Cerebellar nuclear complex (tissue), 1 donor: ENCODE data around the gene NFATC1.

Source experiments
- DNase-seq, 2 experiments: peaks; one replicate each; lab custom pipeline; 2025; lab: John Stamatoyannopoulos, UW

NFATC1 gene

DNA sequence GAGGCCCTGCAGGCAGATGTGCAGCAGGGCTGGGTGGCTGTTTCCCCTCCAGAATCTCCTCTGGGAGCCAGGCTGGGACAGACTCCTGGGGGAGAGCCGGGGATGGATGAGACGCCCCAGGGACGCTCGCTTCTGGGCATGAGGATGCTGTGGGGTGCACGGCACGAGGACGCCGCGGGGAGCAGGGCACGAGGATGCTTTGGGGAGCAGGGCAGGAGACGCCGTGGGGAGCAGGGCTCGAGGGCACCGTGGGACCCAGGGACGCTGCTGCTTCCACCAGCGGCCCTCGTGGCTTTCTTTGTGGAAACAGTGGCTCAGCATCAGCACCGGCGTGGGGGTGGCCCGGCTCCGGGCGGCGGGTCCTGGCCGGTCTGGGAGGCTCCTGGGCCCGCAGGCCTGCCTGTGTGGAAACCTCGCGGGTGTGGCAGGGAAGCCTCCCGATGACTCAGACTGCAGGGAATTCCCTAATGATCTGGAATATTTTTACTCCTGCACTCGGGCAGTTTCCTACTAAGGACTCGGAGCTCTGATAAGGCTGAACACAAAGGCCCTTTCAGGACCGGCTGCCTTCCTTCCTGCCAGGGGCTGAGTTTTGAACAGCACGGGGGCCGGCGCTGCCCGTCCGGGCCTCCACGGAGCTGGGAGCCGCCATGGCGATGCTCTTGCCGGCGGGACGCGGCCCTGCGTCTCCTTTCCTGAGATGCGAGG is 62.6 kb downstream of the NFATC1 start:
- no peak for DNase-seq

DNA sequence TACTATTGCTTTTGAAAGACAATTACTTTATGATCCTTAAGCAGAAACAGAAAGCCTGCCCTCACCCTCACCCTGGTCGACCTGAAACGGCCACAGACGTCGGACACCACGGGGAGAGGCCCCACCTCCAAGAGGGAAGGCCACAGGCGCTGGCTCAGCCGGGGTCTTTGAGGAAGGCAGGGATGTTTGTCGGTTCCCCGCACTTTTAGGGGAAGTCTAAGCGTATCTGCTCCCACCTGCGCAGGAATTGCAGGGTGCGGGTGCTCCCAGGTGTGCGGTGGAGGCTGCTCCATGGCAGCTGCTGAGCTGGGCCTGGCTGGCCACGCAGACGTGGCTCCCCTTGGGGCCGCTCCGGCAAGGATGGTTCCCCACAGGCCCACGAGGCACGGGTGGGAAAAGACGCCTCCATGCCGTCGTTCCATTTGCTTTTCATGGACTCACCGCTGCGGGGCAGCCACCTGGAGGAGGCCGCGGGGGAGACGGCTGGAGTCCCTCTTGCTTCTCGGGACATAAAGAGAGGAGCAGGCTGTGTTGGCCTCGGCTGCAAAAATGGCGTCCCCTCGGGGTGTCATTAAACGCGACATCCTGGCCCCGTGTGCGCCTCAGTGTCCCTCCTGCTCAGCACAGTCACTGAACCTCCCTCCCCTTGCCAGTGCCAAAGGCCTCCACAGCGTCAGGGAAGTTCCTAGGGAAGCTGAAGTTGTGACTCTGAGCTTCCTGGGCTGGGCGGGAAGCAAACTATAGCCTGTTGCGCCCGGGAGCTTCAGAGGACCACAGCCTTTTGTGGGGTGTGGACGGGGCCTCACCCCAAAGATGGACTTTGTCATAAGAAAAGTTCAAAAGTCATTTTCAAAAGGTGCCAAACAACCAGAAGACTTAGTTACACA is 63.4 kb downstream of the NFATC1 start:
- DNase-seq: no peak

DNA sequence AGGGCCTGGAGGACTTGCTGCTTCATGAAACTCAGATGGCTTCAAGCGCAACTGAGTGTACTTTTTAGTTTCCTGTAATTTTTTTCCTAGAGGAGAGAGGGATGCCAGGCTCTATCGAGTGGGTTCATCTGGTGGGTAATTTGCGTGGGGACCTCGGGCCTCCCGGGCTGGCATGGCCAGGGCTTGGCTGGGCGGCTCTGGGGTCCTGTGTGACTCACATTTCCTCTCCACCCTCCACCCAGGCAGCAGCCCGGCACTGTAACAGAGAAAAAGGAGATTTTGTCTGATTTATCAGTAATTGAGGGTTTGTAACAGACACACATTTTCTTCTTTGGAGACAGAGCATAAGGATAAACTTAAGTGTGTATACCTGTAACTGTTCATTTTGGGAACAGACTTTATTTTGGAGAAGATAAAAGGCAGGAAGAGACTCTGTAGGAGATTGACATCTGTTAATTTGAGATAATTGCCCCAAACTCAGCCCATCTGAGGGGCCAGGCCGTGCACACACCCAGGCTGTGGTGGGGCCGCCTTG is 64.3 kb downstream of the NFATC1 start:
- no peak for DNase-seq

DNA sequence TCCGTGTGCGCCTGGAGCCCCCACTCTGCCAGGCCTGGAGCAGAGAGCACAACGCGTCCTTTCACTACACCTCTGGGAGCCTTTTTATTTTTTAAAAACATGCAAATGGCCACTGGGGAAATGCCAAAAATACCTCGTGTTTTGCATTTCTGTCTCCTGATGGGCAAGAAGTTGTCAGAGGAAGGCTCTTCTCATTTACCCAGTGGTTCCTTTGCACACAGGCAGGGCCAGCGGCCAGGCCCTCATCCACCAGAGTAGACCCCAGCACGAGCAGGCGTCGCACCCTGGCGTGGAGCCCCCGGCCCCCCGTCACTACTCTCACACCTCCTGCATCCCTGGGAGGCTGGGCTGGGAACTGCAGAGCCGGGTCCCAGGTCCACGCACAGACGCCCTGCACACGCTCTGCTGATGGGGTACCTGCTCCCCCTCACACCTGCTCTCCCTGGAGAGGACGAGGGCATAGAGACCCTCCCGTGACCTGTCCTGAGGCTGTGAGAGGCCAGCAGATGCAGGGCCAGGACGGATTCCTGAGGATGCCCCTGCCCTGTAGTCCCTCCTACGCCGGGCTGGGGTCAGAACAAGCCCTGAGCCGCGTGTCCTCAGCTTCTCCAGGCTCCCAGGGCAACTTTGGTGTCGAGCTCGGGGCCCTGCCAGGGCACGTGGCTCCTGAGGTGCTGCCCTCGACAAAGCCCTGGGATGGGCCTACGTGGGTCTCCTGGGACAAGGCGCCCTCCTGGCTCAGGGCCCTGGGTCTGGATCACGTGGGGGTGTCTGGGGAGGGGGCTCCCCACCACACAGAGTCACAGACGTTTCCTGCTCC is 65.0 kb downstream of the NFATC1 start:
- no peak for DNase-seq

DNA sequence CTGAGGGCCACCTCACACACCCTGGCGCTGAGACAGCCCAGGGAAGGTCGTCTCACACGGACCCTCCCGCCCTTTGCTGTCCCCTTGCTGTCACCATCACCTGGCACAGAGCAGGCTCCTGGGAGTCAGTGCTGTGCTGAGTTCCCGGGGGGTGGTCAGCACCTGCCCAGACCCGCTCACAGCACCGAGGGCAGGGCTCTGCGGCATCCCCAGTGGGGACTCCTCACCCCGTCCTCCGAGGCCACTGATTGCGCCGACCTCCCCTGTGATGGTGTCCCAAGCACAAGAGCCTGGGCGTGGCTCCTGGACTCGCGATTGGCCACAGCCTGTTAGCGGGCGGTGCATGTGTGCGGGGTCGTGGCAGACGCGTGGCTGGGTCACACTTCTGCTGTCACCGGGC is 65.9 kb downstream of the NFATC1 start:
- DNase-seq: no peak

DNA sequence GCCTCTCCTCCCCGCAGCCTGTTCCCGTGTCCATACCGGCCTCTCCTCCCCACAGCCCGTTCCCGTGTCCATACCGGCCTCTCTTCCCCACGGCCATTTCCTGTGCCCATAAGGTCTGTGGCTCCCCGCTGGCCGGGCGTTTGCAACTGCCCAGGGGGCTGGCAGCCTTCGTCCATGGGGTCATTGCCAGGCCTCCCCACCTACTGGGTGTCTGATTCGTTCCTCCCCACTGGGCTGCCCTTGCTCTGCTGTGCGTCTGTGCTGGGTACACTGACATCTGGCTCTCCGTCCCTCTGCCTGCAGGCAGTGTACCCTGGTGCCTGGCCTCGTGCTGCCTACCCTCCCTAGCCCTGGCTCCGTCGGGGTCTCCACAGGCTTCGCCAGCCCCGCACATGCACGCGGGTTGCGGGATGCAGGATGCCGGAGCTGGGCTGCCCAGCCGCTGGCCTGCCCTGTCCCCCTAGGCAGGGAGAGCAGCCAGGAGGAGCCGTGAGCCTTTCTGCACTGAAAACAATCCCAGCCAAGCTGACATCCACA is 67.8 kb downstream of the NFATC1 start:
- DNase-seq: no peak

DNA sequence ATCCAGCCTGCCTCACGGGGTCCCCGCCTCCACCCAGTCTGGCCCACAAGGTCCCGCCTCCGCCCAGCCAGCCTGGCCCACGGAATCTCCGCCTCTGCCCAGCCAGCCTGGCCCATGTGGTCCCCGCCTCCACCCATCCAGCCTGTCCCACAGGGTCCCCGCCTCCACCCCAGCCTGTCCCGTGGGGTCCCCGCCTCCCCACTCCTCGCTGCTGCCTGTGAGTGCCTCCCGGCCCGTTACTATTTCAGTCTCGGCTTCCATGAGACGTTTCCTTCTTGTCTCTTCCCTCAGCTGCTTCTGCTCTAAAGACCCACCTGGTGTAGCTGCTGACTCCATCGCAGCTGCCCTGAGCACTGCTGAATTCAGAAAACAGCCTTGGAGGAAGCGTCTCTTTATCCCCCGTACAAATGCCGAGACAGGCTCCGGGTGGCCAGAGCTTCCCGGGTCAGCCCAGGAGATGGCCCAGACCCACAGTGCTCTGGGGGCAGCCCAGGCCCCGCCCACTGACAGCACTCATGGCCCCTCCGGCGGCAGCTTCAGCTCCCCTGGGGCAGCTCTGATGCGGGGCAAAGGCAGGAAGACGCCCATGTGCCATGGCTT is 69.8 kb downstream of the NFATC1 start:
- no peak for DNase-seq

DNA sequence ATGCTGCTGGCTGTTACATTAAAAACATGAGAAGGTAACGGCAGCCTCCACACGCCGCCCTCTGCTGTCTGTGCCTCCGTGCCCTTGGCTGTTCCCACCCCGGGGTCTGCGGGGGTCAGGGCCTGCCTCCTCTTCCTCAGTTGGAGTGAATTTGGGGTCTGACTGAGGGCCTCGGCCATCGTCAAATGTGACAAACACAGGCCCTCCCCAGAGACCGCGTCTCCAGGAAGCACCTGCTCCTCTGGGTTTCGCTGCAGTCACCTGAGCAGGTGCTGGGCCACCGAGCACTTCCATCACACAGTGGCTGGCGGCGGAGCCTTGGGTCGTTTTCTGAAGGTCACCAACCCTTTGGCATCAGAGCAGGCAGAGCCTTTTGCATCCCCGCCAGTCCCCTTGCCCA is 70.9 kb downstream of the NFATC1 start:
- no peak for DNase-seq

DNA sequence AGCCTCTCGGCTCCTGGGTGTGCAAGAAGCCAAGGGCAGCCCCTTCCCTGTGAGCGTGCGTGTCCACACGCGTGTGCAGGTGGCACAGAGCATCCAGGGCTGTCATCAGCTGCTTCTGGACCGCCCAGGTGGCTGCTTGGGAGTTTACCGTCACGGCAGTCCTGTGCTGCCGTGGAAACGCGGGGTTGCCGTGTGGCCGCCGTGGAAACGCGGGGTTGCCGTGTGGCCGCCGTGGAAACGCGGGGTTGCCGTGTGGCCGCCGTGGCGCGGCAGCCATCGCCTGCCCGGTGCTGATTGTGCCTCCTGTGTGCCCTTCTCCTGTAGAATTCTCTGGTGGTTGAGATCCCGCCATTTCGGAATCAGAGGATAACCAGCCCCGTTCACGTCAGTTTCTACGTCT is 71.4 kb downstream of the NFATC1 start:
- no peak for DNase-seq

DNA sequence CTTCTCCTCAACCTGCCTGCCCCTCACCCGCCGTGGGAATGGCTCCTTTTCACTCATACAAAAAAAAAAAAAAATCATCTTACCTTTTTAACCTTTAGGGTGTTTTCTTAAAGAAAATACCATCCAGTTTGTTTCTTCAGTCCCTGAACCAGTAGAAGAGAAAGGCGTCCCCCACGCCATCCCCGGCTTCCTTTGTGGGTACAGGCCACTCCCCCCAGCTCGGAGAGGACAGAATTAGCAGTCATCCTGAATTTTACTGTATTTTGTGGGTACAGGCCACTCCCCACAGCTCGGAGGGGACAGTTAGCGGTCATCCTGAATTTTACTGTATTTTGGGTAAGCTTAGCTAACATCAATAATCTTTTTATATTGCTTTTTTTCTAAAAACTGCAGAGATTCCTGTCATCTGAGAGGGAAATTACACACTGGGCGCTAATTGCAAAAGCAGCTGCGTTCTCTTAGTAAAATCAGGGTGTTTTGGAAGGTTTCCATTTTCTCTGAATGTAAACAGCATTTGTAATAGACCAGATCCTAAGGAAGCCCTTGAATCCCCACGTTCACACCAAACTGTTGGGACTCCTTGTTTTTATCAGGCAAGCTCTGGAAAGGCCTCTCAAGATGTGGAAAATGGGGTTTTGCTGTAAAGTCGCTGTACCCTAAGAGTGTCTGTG is 72.5 kb downstream of the NFATC1 start:
- DNase-seq: no peak

DNA sequence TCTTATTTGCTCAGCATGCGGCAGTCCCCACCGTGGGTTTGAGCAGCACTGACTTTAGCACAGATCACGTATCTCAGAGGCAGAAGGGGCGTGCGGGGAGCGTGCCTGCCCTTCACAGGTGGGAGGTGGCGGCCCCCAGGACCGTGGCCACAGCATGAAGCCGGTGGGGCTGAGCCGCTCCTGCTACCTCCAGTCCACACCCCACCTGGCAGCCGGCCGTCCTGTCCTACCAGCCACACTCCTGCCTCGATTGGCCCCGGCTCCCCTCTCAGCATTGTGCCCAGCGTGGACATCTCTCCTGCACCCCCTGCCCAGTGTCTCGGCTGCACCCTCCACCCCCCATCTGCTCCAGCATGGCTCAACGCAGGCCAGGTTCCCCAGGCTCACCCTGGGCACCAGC is 73.6 kb downstream of the NFATC1 start:
- no peak for DNase-seq

DNA sequence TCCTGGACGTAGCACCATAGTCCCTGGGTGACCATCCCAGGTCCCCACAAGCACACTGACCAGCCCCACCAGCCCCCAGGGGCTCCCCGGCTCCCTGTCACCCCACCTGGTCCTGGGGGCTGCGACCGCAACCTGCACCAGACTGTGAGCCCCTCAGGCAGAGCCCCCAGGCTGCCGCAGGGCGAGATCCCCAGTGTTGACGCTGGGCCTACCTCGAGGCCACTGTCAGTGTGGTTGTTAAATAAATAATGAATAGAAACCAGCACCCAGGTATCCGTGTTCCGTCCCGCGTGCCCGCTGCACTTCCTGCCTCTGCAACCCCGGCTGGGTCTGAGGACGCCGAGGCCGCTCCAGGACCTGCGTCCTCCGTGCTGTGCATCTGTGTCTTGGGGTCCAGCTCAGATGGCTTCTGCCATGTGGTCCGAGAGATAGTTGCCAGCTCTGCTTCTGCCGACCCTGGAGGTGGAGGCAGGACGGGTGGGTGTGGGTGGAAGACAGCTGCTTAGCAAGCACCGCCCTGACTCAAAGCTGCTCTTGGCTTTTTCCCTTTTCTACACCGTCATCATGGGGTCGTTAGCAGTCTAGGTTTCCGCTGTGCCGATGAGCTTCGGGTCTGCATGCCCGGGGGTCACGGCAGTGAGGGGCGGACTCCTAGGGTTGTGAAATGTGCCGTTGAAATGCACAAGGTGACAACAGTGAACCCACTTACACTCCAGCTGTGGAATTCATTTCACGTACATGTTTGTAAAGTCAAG is 74.2 kb downstream of the NFATC1 start:
- DNase-seq: no peak

DNA sequence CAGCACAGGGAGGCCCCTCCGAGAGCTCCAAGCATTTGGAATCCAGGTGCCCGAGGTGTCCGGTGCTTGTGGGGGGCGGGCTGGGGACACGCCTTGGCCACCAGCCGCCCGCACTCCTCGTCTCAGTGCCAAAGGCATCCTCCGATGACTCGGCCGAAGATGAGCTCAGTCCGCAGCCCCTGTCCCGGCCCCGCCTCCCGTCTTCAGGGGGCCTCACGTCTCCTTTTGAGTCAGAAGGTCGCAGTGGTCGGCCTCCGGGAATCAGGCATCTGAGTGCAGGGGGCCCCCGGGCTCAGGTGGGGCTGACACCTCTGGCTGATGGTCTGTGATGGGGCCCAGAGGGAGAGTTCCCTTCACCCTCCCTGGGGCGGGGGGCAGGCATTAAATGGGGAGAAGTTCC is 74.8 kb downstream of the NFATC1 start:
- no peak for DNase-seq

DNA sequence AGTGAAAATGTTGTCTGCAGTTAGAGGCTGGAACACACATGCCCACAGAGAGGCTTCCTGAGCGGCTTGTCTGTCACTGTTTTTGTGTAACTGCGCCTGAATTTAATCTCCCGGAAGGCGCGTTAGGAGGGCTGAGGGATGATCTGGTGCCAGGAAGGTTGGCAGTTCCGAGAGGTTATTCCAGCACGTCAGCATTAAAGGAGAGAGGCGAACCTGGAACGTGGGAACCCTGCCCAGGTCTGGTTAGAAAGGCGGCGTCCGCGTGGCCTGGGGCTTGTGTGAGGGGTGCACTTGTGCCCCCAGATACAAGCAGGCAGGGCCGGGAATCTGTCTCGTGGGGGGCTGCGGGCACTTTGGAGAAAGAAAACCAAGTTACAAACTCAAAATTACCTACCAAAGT is 75.3 kb downstream of the NFATC1 start:
- DNase-seq: no peak

DNA sequence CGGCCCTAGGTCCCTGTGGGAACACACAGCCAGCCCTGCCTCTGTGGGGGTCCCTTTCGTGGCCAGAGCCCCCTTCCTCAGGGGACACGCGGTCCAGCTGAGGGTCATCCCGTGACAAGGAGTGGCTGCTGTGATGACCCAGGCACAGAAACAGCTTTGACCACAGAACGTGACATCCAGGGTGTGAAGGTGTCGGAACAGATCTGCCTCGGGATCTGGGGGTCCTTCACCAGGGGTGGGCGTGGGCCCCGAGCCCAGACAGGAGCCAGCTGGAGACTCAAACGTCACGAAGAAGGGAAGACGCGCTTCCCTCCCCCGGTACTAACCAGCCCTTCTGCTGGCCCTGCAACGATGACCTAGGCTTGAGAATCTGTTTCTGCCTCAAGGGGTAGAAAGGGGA is 75.9 kb downstream of the NFATC1 start:
- no peak for DNase-seq

DNA sequence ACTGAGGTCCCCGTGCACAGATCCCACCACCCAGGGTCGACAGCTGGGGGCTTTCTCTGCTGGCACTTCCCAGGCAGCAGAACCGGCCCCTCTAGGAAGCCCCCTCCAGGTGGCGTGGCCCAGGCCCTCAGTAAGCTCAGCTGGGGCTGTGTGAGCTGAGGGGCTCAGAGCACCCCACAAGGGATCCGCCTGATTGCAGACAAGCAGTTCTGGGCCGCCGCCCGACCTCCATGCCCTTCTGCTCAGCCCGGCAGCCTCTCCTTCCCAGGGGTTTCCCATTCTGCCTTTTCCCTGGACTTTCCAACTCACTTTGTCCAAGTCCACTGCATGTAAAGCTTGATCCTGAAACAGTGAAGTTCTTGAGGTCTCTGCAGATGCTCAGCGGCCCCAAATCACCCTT is 76.4 kb downstream of the NFATC1 start:
- no peak for DNase-seq

DNA sequence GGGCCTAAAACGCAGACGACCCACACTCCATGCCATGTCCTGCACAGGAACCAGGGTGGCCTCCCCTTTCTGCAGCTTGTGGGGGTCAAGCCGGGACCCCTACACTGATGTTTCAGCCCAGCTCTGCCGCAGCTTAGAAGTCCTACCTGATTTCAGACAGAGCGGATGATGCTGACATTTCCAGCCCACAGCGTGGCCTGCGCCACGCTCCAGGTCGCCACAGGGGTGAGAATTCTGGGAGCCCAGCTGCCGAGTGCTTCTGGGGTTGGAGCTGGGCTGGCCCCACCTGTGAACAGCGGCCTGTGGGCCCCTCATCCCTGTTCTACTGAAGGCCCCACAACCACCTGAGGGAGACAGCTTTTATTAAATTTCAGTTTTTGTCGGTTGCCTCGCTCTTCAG is 77.2 kb downstream of the NFATC1 start:
- no peak for DNase-seq

DNA sequence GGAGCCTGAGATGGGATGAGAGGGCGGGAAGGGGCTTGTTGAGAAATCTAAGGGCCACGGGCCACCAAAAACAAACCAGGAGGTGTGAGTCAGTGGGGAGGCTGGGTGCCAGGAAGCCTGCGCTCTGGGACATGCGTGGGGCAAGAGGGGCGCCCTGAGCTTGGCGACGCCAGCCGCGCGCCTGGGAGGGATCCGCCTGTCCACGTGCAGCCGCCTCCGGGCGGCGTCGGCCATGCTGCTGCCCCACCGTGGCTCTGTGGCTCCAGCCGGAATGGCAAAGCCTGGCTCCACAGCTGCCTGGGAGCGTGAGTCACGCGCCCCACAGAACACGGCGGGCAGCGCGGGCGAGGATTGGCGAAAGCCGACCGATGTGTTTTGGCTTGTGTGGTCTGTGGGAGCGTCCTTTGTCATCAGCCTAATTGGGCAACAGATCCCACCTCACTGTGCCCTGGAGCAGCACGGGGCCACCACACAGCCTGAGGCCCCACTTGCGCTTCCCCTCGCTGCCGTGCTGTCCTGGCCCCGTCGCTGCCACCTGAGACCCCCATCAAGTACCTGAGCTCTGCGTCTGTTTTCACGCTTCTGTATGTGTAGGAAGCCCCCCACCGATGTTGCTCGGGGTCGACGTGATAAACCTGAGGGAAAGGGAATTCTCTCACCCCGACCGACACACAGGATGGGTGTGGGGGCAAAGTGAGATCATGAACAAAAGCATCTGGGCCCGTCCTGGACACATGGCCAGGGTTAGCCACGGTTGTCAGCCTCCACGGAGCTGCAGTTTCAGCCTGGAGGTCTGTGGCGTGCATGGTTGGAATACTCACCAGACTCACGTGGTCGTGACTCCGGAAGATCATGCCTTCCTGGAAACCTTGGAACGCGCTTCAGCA is 80.5 kb downstream of the NFATC1 start:
- DNase-seq: no peak

DNA sequence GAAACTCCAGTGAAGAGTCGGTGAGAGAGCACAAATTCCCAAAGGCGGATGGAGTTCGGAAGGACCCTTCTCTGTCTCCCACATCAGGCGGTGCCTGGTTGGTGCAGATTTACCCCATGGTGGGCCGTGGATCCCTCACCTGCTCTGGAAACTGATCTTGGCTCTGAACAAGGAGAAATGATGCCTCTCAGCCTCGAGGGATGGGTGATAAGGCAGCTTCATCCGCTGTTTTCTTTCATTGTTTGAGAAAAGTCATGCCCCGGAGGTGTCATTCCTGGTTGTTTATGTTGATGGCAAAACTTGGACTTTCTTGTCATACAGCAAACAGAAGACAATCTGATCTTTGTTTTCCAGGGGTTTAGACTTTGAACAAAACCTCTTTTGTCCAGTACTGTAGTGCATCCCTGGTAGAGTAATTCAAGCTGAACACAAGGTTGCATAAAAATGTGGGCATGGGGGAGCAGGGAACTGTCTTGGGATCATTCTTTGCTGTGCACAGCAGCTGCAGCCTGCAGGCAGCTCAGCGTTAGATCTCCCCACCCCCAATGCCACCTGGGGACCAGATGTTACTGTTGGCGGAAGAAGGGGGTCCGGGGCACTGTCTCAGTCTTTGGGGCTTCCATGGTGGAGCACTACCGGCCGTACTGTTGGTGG is 81.3 kb downstream of the NFATC1 start:
- no peak for DNase-seq
